ENCODE data around the gene GET4. TPM values are rescaled to one million over a fixed set of nuclear protein-coding genes. Genes with fewer than 3 reads are reported as not detected.
A peak's percentile ranks its signal among the peaks of the same experiment; 100 is the strongest.

The GET4 gene
- total and polyA plus RNA-seq, 2 donors from 2014 or later, result 44.8 to 80.8 TPM

- H3K9me3 ChIP-seq (ENCODE audit: control insufficient read depth in 2 of 3, insufficient read depth in 1 of 3, low read length in 3 of 3), result no peaks in the 10 kb centered on the region
- no peak for FAIRE-seq
- H3K4me3 ChIP-seq (ENCODE audit: low read length in 3 of 3), result no peak overlapping the region
- no peaks in the 10 kb centered on the region for H3K36me3 ChIP-seq (ENCODE audit: control insufficient read depth in 2 of 3, insufficient read depth in 3 of 3, low read length in 3 of 3)
- H3K9ac ChIP-seq (ENCODE audit: low read length in 3 of 3), result no peak overlapping the region
- no peaks in the 10 kb centered on the region for H3K27me3 ChIP-seq (ENCODE audit: control insufficient read depth, insufficient read depth, low read length)
- peak in 2 of 5 donors; percentile 31 to 45 for DNase-seq
- no peak overlapping the region for H3K27ac ChIP-seq (ENCODE audit: low read depth in 2 of 2, low read length in 2 of 2)
- no peak for TF ChIP-seq CTCF (IDR thresholded peaks at IDR 0.05; ENCODE audit: borderline replicate concordance, extremely low read depth, insufficient read depth)
- H3K4me1 ChIP-seq (ENCODE audit: control insufficient read depth in 2 of 3, insufficient read depth in 2 of 3, low read depth in 1 of 3, low read length in 3 of 3), result peaks cover 0 to 10% (median 5%) of the 10 kb centered on the region in 3 donors
- intact Hi-C loops (cut with DNase I), result no loop called here
Observed at GRCh38 chr7:917255-918117, 41.1 kb downstream of the GET4 start.

DNA sequence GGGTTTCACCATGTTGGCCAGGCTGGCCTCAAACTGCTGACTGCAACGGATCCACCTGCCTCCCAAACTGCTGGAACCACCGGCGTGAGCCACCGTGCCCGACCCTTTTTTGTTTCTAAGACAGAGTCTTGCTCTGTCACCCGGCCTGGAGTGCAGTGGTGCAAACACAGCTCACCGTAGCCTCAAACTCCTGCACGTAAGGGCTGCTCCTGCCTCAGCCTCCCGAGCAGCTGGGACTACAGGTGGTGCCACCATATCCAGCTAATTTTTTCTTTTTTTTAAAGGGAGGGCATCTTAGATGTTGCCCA lies 41.7 kb downstream of the GET4 start:
- no peak overlapping the region for H3K4me3 ChIP-seq (ENCODE audit: low read length in 3 of 3)
- peaks cover 0 to 12% (median 5%) of the 10 kb centered on the region in 3 donors for H3K4me1 ChIP-seq (ENCODE audit: control insufficient read depth in 2 of 3, insufficient read depth in 2 of 3, low read depth in 1 of 3, low read length in 3 of 3)
- H3K27me3 ChIP-seq (ENCODE audit: control insufficient read depth, insufficient read depth, low read length), result no peaks in the 10 kb centered on the region
- no peak for TF ChIP-seq CTCF (IDR thresholded peaks at IDR 0.05; ENCODE audit: borderline replicate concordance, extremely low read depth, insufficient read depth)
- no peak overlapping the region for H3K27ac ChIP-seq (ENCODE audit: low read depth in 2 of 2, low read length in 2 of 2)
- no peaks in the 10 kb centered on the region for H3K36me3 ChIP-seq (ENCODE audit: control insufficient read depth in 2 of 3, insufficient read depth in 3 of 3, low read length in 3 of 3)
- peak in 1 of 5 donors; percentile 23 for DNase-seq
- no peak for FAIRE-seq
- intact Hi-C loops (cut with DNase I), result no loop called here
- no peak overlapping the region for H3K9ac ChIP-seq (ENCODE audit: low read length in 3 of 3)
- no peaks in the 10 kb centered on the region for H3K9me3 ChIP-seq (ENCODE audit: control insufficient read depth in 2 of 3, insufficient read depth in 1 of 3, low read length in 3 of 3)

DNA sequence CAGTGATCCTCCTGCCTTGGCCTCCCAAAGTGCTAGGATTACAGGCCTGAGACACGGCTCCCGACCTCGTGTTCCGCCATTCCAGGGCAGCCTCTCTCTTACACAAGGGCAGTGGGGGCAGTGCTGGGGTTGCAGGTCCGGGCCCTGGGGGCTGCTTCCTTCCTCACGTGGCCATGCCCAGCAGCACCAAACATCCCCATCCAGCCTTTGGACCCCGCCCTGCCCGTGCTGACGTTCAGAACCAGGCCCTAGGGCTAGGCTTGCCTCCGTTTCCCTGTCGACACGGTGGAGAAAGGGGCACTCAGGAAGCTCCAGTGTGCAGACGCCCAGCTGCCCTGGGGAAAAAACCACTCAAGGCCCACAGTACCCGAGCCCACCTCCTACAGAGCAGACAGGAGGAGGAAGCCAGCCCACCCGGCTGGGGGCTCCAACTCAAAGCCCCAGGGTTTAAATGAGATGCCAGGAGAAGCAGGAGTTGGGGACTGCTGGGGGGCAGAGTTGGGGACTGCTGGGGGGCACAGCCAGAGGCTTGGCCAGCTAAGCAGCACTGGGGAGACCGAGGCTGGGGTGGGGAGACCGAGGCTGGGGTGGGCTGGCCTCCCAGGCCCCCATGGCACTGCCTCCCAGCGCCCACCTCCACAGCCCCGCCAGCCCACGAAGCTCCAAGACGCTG lies 42.2 kb downstream of the GET4 start:
- H3K9me3 ChIP-seq (ENCODE audit: control insufficient read depth in 2 of 3, insufficient read depth in 1 of 3, low read length in 3 of 3), result no peaks in the 10 kb centered on the region
- H3K4me3 ChIP-seq (ENCODE audit: low read length in 3 of 3), result no peak overlapping the region
- intact Hi-C loops (cut with DNase I), result no loop called here
- no peak for TF ChIP-seq CTCF (IDR thresholded peaks at IDR 0.05; ENCODE audit: borderline replicate concordance, extremely low read depth, insufficient read depth)
- FAIRE-seq, result no peak
- DNase-seq, result peak in 2 of 5 donors; percentile 31 to 75
- H3K27me3 ChIP-seq (ENCODE audit: control insufficient read depth, insufficient read depth, low read length), result no peaks in the 10 kb centered on the region
- no peak overlapping the region for H3K27ac ChIP-seq (ENCODE audit: low read depth in 2 of 2, low read length in 2 of 2)
- H3K36me3 ChIP-seq (ENCODE audit: control insufficient read depth in 2 of 3, insufficient read depth in 3 of 3, low read length in 3 of 3), result no peaks in the 10 kb centered on the region
- H3K4me1 ChIP-seq (ENCODE audit: control insufficient read depth in 2 of 3, insufficient read depth in 2 of 3, low read depth in 1 of 3, low read length in 3 of 3), result peaks cover 0 to 13% (median 5%) of the 10 kb centered on the region in 3 donors
- no peak overlapping the region for H3K9ac ChIP-seq (ENCODE audit: low read length in 3 of 3)

Measured in kidney (tissue), 14 donors.